Spleen (tissue), 11 donors: ENCODE measurements around the gene HLA-C. TPM values are rescaled to one million over a fixed set of nuclear protein-coding genes. Genes with fewer than 3 reads are reported as not detected.

ENCODE experiments used
- DNase-seq: peaks from one replicate; pipeline ENCODE4 v3.0.0-alpha.2; 2020
- H3K27ac ChIP-seq, 8 donors: fragments of 200-600 bp; sonication (generic) in 7 of 8; 1 replicate in 4 of 8; 2 replicates in 4 of 8; pipeline versions ENCODE4 v1.5.0 to v1.8.0; 2016 to 2021; ENCODE audit warnings: inconsistent platforms in 4 of 8, mild to moderate bottlenecking in 4 of 8, moderate library complexity in 1 of 8
- H3K27me3 ChIP-seq, 7 donors: fragments of 200-600 bp; sonication (generic) in 6 of 7; replicated peaks in 1 of 7; 1 replicate in 4 of 7; 2 replicates in 3 of 7; pipeline versions ENCODE4 v1.5.0 to v1.8.0; 2016 to 2021; ENCODE audit warnings: inconsistent platforms in 3 of 7, mild to moderate bottlenecking in 1 of 7
- H3K36me3 ChIP-seq, 6 donors: fragments of 200-600 bp; sonication (generic) in 5 of 6; 1 replicate in 4 of 6; 2 replicates in 2 of 6; pipeline versions ENCODE4 v1.5.0 to v1.8.0; 2016 to 2021; ENCODE audit warnings: inconsistent platforms in 2 of 6
- H3K4me1 ChIP-seq, 6 donors: fragments of 200-600 bp; sonication (generic) in 5 of 6; 1 replicate in 3 of 6; 2 replicates in 3 of 6; pipeline versions ENCODE4 v1.5.0 to v1.8.0; 2016 to 2021; ENCODE audit warnings: inconsistent platforms in 3 of 6
- H3K4me3 ChIP-seq, 8 donors: fragments of 200-600 bp; sonication (generic) in 7 of 8; 1 replicate in 4 of 8; 2 replicates in 4 of 8; pipeline versions ENCODE4 v1.5.0 to v1.8.0; 2016 to 2021; ENCODE audit warnings: inconsistent platforms in 4 of 8, mild to moderate bottlenecking in 4 of 8, moderate library complexity in 2 of 8
- H3K9me3 ChIP-seq, 8 donors: fragments of 200-600 bp; sonication (generic) in 7 of 8; 1 replicate in 4 of 8; 2 replicates in 4 of 8; pipeline versions ENCODE4 v1.5.0 to v1.8.0; 2016 to 2021; ENCODE audit warnings: inconsistent platforms in 4 of 8
- CTCF ChIP-seq, 11 experiments: fragments of 200-600 bp in 7 of 11; fragments of 450-650 bp in 4 of 11; sonication (generic) in 4 of 11; IDR thresholded peaks in 8 of 11; conservative IDR thresholded peaks in 3 of 11; 1 replicate in 7 of 11; 2 replicates in 4 of 11; pipeline versions ENCODE4 v1.4.0 to v1.8.0; 2016 to 2021; ENCODE audit warnings: antibody characterized with exemption in 11 of 11, inconsistent platforms in 4 of 11, mild to moderate bottlenecking in 1 of 11
- POLR2A ChIP-seq, 3 donors: fragments of 450-650 bp; IDR thresholded peaks; one replicate each; pipeline ENCODE4 v1.5.1; 2017; ENCODE audit warnings: antibody characterized with exemption in 3 of 3, mild to moderate bottlenecking in 1 of 3
- POLR2AphosphoS5 ChIP-seq, 3 donors: sonication (generic); formaldehyde crosslinking; IDR thresholded peaks; one replicate each; pipeline ENCODE4 v1.5.1; 2017; ENCODE audit warnings: antibody characterized with exemption in 3 of 3
- WGBS, 5 donors: extraction: QIAGEN DNeasy Blood & Tissue Kit in 3 of 5; methylation state at CpG; one replicate each; pipeline versions ENCODE4 v1.1.5 to v1.1.7; 2013 to 2018; 5-methylcytosine and 5-hydroxymethylcytosine counted together
- intact Hi-C: fragments of 100-400 bp; cut with DNase I; formaldehyde crosslinking; loops from one replicate; pipeline ENCODE4 v1.15.0; 2023; ENCODE audit warnings: low total_unique reads
- polyA plus RNA-seq, 3 donors: library from polyadenylated mRNA; stranded (reverse); fragments of 200-250 nt; gene quantifications; one replicate each; pipeline ENCODE4 v1.2.1, GENCODE V29; 2013
- total RNA-seq, 7 donors: library from RNA; depleted of rRNA in 3 of 7; stranded (reverse); fragments of >200 nt in 3 of 7; fragmentation: NEBNext Ultra II Directional in 4 of 7; extraction: Animal tissue kit (Norgen Biotek cat#: 25700) in 4 of 7; gene quantifications; one replicate each; pipeline versions ENCODE4 v1.1.0 to v1.2.1, GENCODE V29; 2016 to 2021
- donor health status: healthy with polysubstance abuse.
- donor health status: DM: no; HTN: no; CAD: no; lungs with moderate emphysema.
- donor health status: DM: no; HTN: no; CAD: no.
- donor health status: Bipolar disorder and iron deficiency.
- donor health status: healthy.
- donor health status: DM: no; HTN: no; CAD: no.
- donor health status: DM: yes; HTN: yes; CAD: no.

The HLA-C gene
- total and polyA plus RNA-seq, 10 donors: 368 to 2,036 (median 1,278) TPM

- no peaks in the 10 kb centered on the region for H3K36me3 ChIP-seq
- intact Hi-C loops: no loop called here
Measured at GRCh38 chr6:31305703-31306219, 33.9 kb upstream of the HLA-C start.

GRCh38 chr6:31304683-31305082, 32.8 kb upstream of the HLA-C start:
- H3K9me3 ChIP-seq: no peaks in the 10 kb centered on the region
- WGBS, 5 donors: 66 to 81% (median 75%) methylated on average over 4 of the region's 4 CpGs
- H3K27ac ChIP-seq: no peak overlapping the region
- DNase-seq: no peak
- TF ChIP-seq POLR2AphosphoS5 (IDR thresholded peaks at IDR 0.05) (no peak), POLR2A (IDR thresholded peaks at IDR 0.05) (no peak), CTCF (IDR thresholded peaks at IDR 0.05 in 8 of 11, conservative IDR thresholded peaks at IDR 0.05 in 3 of 11) (no peak)
- no peak overlapping the region for H3K4me3 ChIP-seq
- intact Hi-C loops: no loop called here
- H3K36me3 ChIP-seq: no peaks in the 10 kb centered on the region
- peaks cover 0 to 28% (median 3%) of the 10 kb centered on the region in 7 donors for H3K27me3 ChIP-seq
- H3K4me1 ChIP-seq: peaks cover 0 to 19% (median 9%) of the 10 kb centered on the region in 6 donors

More at GRCh38 chr6:31305703-31306219, 33.9 kb upstream of the HLA-C start:
- Histone ChIP-seq H3K4me3 (no peak overlapping the region), H3K27ac (no peak overlapping the region), H3K9me3 (no peaks in the 10 kb centered on the region), H3K4me1 (peaks cover 0 to 19% (median 9%) of the 10 kb centered on the region in 6 donors), H3K27me3 (peaks cover 0 to 34% (median 3%) of the 10 kb centered on the region in 7 donors)
- WGBS, 5 donors: 50 to 89% (median 85%) methylated on average over 4 of the region's 4 CpGs
- TF ChIP-seq POLR2A (IDR thresholded peaks at IDR 0.05): no peak
- no peak for TF ChIP-seq POLR2AphosphoS5 (IDR thresholded peaks at IDR 0.05)
- no peak for TF ChIP-seq CTCF (IDR thresholded peaks at IDR 0.05 in 8 of 11, conservative IDR thresholded peaks at IDR 0.05 in 3 of 11)
- DNase-seq: no peak

GRCh38 chr6:31300797-31301196, 28.9 kb upstream of the HLA-C start:
- H3K36me3 ChIP-seq: no peaks in the 10 kb centered on the region
- intact Hi-C loops: no loop called here
- H3K27me3 ChIP-seq: peaks cover 0 to 8% (median 0%) of the 10 kb centered on the region in 7 donors
- no peak for DNase-seq
- H3K4me3 ChIP-seq: no peak overlapping the region
- TF ChIP-seq POLR2AphosphoS5 (IDR thresholded peaks at IDR 0.05) (no peak), CTCF (IDR thresholded peaks at IDR 0.05 in 8 of 11, conservative IDR thresholded peaks at IDR 0.05 in 3 of 11) (no peak), POLR2A (IDR thresholded peaks at IDR 0.05) (no peak)
- no peak overlapping the region for H3K27ac ChIP-seq
- peaks cover 0 to 10% (median 0%) of the 10 kb centered on the region in 8 donors for H3K9me3 ChIP-seq
- WGBS, 5 donors: 22 to 76% (median 67%) methylated on average over 4 of the region's 4 CpGs
- no peaks in the 10 kb centered on the region for H3K4me1 ChIP-seq

- DNase-seq: no peak
- H3K4me1 ChIP-seq: no peaks in the 10 kb centered on the region
- 58 to 77% (median 76%) methylated on average over 3 of the region's 3 CpGs for WGBS, 5 donors
- peaks cover 0 to 10% (median 0%) of the 10 kb centered on the region in 8 donors for H3K9me3 ChIP-seq
- no peak overlapping the region for H3K27ac ChIP-seq
- H3K27me3 ChIP-seq: peaks cover 0 to 9% (median 0%) of the 10 kb centered on the region in 7 donors
- intact Hi-C loops: no loop called here
- TF ChIP-seq CTCF (IDR thresholded peaks at IDR 0.05 in 8 of 11, conservative IDR thresholded peaks at IDR 0.05 in 3 of 11) (no peak), POLR2A (IDR thresholded peaks at IDR 0.05) (no peak), POLR2AphosphoS5 (IDR thresholded peaks at IDR 0.05) (no peak)
- no peak overlapping the region for H3K4me3 ChIP-seq
- no peaks in the 10 kb centered on the region for H3K36me3 ChIP-seq
Measured at GRCh38 chr6:31299947-31300346, 28.1 kb upstream of the HLA-C start.
